ENCODE measurements around the gene PDE8B.
"Not testable (repeated sequence)": the region's sequence is repeated elsewhere in the genome, so short reads cannot be mapped to it uniquely, and the experiment has no call there.

PDE8B gene

GRCh38 chr5:77369566-77369965 lies 159.1 kb downstream of the PDE8B start:
- no peak for DNase-seq

DNA sequence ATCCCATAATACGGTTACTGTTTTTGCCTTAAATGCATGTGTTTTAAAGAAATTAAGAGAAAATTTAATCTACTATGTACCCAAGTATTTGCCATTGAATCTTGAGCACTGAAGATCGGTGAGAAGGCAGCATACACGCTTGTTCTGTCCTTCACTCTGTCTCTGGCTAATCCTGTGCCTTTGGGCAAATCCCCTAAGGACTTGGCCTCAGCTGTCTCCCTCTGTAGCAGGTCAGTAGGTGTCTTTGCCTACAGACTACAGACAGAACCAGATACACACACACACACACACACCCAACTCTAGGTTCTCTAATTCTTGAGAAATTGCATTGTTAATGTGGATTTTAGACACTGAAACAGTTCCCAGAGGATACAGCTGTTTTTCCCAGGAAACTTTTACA lies 164.2 kb downstream of the PDE8B start:
- DNase-seq, result no peak

- no peak for DNase-seq
Observed at GRCh38 chr5:77376609-77377300, 166.3 kb downstream of the PDE8B start.

GRCh38 chr5:77379558-77380061 lies 169.1 kb downstream of the PDE8B start:
- DNase-seq, result no peak

- no peak for DNase-seq
Observed at GRCh38 chr5:77380636-77381035, 170.2 kb downstream of the PDE8B start.

- not testable (repeated sequence) for DNase-seq
Observed at GRCh38 chr5:77383336-77383735, 172.9 kb downstream of the PDE8B start.

- DNase-seq, result not testable (repeated sequence)
Observed at GRCh38 chr5:77386340-77386739, 175.9 kb downstream of the PDE8B start.

GRCh38 chr5:77389746-77390145 lies 179.3 kb downstream of the PDE8B start:
- DNase-seq, result no peak

- no peak for DNase-seq
Observed at GRCh38 chr5:77390221-77390620, 179.7 kb downstream of the PDE8B start.

DNA sequence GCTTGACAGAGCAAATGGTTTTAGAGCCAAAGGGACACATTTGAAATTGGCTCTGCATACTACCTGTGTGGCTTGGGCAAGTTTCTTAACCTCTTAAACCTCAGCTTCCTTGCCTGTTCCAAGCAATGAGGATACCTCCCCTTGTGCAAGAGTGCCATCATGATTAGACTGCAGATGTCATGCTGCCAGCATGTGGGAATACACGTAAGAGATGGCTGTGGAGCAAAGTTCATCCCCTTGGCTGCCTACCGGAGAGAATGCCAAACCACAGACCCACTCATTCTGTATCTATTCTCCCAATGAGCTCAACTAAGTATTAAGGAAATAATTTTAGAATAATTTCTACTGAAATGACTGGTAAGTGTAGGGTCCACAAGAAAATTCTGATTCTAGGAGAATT lies 180.3 kb downstream of the PDE8B start:
- no peak for DNase-seq

- DNase-seq, result no peak
Observed at GRCh38 chr5:77391240-77391765, 180.8 kb downstream of the PDE8B start.

GRCh38 chr5:77394064-77394715 lies 183.7 kb downstream of the PDE8B start:
- DNase-seq, result no peak

GRCh38 chr5:77396017-77396416 lies 185.5 kb downstream of the PDE8B start:
- no peak for DNase-seq

DNA sequence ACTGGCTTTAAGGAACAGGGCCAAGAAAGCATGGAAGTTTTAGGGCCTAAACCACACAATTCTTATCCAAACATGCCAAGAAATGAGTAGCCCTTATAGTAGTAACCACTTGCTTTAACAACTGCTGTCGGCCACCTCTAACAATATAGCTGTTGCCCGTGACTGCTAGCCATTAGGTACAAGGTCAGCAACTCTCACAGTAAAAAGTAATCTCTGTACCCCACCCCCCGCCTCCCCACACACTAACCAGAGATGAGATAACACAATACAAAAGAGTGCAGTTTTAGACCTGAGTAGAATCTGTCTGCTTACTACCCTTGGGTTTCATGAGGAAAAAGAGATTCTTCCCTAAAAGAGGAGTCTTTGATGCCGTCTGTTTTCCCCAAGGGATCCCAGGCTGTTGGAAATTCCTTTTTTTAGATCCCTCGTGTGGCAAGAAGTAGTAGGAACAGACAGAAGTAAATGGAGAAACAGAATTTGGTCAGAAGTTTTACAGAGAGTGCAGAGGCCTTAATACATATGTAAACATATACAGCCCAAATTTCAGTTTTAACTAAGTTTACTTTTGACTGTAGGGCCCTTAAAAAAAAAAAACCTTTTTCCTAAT lies 187.3 kb downstream of the PDE8B start:
- DNase-seq, result no peak

DNA sequence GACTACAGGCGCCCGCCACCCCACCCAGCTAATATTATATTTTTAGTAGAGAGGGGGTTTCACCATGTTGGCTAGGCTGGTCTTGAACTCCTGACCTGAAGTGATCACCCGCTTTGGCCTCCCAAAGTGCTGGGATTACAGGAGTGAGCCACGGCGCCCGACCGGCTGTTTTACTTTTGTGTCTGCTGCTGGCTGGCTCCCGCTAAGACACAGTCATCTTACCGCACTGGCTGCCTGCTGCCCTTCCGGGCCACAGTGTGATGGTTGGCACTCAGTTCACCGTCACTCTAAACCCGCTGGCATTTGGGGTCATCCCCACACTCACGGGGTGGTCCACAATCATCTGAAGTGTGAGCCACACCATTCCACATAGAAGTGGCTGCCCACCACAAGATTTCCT lies 188.0 kb downstream of the PDE8B start:
- no peak for DNase-seq

DNA sequence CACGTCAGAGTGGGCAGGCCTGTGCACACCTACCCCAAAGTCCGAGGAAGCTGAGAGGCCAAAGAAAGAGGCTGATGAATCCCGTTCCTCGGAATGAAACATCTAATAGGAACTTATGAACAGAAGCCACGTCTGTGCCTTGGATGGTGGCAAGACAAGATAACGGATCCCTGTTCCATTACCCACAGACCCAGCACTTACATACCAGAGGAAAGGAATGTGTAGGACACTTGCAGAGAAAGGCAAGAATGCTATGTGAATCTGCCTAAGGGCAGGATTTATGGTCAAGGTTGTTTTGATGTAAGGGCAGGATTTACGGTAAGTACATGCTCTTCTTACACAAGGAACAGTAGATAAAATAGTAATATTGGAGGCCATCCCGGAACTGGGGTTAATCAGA lies 188.4 kb downstream of the PDE8B start:
- no peak for DNase-seq

DNA sequence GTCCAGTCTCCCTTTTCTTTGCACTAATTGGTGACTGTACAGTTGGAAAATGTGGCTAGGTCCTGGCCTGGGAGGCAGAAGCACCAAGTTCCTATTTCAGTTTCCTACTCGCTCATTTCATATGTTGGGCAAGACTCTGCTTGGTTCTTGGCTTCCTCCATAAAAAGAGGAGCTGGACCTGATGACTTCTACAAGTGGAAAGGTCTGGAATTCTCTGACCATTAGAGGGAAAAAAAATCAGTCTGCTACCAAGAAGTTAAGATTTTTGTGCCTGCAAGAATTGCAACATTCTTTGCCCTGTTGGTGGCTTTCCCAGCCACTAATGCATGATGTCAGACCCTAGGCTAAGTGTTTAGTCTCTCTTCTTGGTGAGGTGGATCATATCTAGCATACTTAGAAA lies 190.2 kb downstream of the PDE8B start:
- DNase-seq, result no peak

GRCh38 chr5:77402796-77403195 lies 192.3 kb downstream of the PDE8B start:
- DNase-seq, result no peak

DNA sequence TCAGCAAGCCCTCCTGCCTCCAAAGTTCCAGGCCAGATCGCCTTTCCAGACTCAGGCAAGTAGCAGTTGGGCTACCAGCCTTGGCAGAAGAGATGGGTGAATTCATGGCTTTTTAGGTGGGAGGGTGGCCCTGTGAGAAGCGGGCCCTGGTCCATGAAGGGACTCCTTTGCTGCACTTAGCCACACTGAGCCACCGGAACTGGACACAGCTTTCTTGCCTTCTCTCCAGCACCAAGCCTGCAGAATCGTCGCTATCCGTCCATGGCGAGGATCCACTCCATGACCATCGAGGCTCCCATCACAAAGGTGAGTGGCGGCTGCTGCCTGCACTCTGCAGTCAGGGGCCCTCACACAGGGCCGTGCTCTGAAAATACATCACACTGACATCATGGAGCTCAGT lies 196.7 kb downstream of the PDE8B start:
- DNase-seq, result no peak

DNA sequence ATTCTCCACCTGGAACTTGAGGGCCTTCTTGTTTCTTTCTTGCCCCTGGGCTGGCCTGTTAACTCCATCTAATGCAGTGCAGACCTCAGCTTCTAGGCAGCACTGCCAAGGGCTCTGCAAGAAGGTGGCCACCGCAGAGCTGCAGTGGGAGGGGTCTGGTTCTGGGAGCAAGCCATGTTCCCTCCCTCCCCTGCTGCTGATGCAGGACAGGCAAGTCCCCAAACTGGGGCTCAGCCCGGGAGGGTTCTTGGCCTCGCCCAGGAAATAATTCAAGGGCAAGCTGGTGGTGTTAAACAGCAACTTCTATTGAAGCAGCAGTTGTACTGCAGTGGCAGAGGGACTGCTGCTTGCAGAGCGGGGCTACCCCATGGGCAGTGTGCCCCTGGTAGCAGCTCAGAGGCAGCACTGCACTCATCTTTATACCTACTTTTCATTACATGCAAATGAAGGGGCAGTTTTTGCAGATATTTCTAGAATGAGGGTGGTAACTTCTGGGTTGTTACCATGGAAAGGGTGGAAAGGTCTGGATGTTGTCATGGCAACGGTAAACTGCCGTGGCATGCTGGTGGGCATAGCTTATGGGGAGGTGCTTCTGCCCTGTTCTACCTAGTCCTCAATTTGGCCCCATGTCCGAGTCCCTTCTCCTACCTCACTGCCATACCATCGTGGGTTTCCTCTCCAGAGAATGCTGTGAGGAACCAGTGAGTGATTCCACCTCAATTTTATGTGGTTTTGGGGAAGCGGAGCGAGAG lies 199.6 kb downstream of the PDE8B start:
- DNase-seq, result no peak

DNA sequence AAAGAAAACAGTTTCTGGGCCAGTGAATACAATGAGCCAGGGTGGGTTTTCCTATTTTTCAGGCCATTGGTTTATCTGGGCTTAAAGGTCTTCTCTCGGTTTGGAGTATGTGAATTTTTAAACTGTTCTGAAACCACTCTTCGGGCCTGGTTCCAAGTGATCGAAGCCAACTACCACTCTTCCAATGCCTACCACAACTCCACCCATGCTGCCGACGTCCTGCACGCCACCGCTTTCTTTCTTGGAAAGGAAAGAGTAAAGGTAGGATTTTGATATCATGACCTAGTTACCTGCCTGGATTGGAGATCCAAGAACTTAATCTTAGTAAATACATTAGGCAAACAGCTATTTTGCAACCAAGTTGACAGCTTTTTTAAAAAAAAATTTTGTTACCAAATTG lies 202.6 kb downstream of the PDE8B start:
- DNase-seq, result no peak

- no peak for DNase-seq
Observed at GRCh38 chr5:77418162-77418561, 207.7 kb downstream of the PDE8B start.
